Brain microvascular endothelial cell (primary cell): ENCODE measurements around the gene XRCC6.

Source experiments
- DNase-seq: peaks from one replicate; pipeline ENCODE4 v3.0.0-alpha.2; 2020
- H3K27ac ChIP-seq: fragments of 250-450 bp; sonication (Bioruptor Pico); 2 replicates; pipeline ENCODE4 v1.5.1; 2020; ENCODE audit warnings: mild to moderate bottlenecking, moderate library complexity
- H3K27me3 ChIP-seq: fragments of 250-450 bp; sonication (Bioruptor Pico); replicated peaks from 2 replicates; pipeline ENCODE4 v1.5.1; 2020; ENCODE audit warnings: mild to moderate bottlenecking
- H3K36me3 ChIP-seq: fragments of 250-450 bp; sonication (Bioruptor Pico); replicated peaks from 2 replicates; pipeline ENCODE4 v1.5.1; 2020; ENCODE audit warnings: mild to moderate bottlenecking
- H3K4me3 ChIP-seq: 2 replicates; pipeline ENCODE4 v1.5.1; 2011; ENCODE audit warnings: low read depth, mild to moderate bottlenecking, control low read depth, low read length, moderate library complexity
- CTCF ChIP-seq: IDR thresholded peaks from 2 replicates; pipeline ENCODE4 v1.5.1; 2011; ENCODE audit warnings: low read depth, mild to moderate bottlenecking, moderate library complexity, low read length, control low read depth, inconsistent platforms; ENCODE audit errors: missing control alignments
- in situ Hi-C: cut with HindIII; loops from 2 replicates; pipeline ENCODE4 v1.10.0; 2017; ENCODE audit warnings: low sequenced_read_pairs, low pct_ligation_motif_present

XRCC6 gene

DNA sequence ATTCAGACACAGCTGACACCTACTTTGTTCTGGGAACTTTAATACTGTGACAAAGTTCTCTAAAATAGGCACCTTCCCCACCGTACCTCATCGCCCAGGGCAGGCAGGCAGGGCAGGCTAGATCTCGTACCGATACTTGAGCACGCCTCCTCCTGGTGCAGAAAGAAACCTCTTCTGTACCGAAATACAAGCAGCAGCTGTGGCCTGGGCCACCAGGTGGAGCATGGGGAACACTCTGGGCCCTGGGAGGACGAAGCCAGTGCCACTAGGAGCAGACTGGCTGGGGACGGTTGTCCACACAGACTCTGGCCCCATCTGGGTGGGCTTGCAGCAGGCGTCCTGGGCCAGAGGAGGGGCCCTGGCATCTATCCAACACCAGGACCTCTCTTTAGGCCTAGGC is 44.2 kb upstream of the XRCC6 start:
- Histone ChIP-seq H3K27ac (no peak overlapping the region), H3K4me3 (no peak overlapping the region), H3K27me3 (no peaks in the 10 kb centered on the region), H3K36me3 (peaks cover 28% of the 10 kb centered on the region)
- DNase-seq = peak; percentile 41
- peak; percentile 87 for TF ChIP-seq CTCF
- in situ Hi-C loops = no loop called here

DNA sequence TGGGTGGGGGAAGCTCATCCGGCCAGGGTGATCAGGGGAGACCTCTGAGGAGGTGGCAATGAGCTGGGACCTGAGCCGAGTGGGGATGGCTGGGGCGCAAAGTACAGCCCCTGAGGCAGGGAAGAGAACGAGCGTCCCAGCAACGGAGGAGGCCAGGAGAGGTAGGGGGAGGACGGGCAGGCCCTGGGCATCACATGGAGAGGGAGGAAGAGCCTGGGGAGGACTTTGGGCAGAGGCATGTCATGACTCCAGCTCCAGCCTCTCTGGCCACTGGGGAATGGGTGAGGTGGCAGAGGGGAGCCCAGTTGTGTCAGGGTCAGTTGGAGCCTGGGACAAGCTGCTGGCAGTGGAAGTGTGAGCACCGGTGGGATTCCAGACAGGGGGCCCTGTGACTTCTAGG is 43.0 kb upstream of the XRCC6 start:
- in situ Hi-C loops = no loop called here
- TF ChIP-seq CTCF = no peak
- no peak for DNase-seq
- H3K36me3 ChIP-seq = peaks cover 38% of the 10 kb centered on the region
- H3K4me3 ChIP-seq = no peak overlapping the region
- no peak overlapping the region for H3K27ac ChIP-seq
- H3K27me3 ChIP-seq = no peaks in the 10 kb centered on the region

DNA sequence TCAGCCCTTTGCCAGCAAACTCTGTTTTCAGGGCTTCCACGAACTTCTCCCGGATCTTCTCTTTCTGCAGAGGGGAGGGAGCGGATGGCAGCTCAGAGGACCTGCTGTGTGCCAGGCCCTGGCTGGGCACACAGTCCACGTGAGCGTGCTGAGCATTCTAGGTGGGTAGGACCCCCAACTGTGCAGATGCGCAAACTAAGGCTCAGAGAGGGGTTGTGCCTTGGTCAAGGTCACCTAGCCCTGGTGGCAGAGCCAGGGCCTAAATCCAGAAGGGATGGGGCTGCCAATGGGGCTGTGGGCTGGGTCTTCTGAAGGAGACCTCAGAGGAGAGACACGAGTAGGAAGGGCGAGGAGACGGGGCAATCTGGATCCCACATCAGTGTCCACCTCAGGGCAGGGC is 42.3 kb upstream of the XRCC6 start:
- in situ Hi-C loops = no loop called here
- no peak for TF ChIP-seq CTCF
- Histone ChIP-seq H3K27ac (no peak overlapping the region), H3K4me3 (no peak overlapping the region), H3K36me3 (peaks cover 42% of the 10 kb centered on the region), H3K27me3 (no peaks in the 10 kb centered on the region)
- DNase-seq = no peak

DNA sequence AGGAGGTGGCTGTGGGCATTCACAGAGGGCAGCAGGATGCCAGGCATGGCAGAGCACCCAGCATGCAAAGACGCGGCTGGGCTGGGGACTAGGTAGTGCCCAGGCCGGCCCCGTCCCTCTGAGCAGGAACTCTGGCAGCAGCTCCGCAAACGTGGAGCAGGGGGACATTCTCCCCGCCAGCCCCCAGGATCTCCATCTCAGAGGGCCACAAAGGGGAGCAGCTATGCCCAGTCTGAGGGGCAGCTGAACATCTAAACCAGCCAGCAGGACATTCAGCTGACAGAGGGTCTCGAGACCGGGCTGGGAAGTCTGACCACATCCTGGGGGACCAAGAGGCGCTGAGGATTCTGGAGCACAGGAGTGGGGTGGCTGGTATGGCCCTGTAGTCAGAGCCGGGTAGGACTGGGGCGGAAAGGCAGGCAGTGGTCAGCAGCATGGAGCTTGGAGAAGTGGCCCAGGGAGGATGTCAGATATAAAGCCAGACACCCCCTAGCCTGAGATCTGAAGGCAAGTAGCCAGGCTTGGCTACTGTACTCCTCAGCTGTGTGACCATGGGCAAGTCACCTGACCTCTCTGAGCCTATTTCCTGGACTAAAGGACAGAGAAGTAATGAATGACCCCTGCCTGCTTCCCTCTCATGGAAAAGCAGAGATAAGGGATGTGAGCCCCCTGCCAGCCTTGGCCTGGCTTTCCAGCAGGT is 41.6 kb upstream of the XRCC6 start:
- no peak overlapping the region for H3K4me3 ChIP-seq
- TF ChIP-seq CTCF = no peak
- H3K27ac ChIP-seq = no peak overlapping the region
- in situ Hi-C loops = no loop called here
- H3K36me3 ChIP-seq = peaks cover 44% of the 10 kb centered on the region
- no peaks in the 10 kb centered on the region for H3K27me3 ChIP-seq
- no peak for DNase-seq

- no peak for TF ChIP-seq CTCF
- Histone ChIP-seq H3K4me3 (no peak overlapping the region), H3K27ac (no peak overlapping the region), H3K36me3 (peaks cover 46% of the 10 kb centered on the region), H3K27me3 (no peaks in the 10 kb centered on the region)
- in situ Hi-C loops = no loop called here
- DNase-seq = no peak
These were observed 41.1 kb upstream of the XRCC6 start for GRCh38 chr22:41579997-41580355.

DNA sequence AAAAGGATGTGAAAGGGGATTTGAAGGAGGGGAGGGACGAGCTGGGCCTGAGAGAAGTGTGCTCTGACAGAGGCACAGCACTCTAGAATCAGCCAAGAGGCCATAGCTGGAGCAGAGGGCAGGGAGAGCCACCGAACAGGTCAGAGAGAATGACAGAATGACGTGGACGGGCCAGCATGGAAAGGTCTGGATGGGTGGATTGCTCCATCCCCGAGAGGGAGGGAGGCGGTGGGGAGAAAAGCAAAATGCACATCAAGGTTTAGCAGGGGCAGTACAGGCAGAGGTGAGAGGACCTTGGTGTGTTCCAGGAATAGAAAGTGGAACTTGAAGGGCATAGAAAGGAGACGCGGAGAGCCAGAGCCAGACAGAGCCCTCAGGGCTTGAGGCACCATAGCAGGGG is 38.4 kb upstream of the XRCC6 start:
- Histone ChIP-seq H3K27me3 (no peaks in the 10 kb centered on the region), H3K36me3 (peaks cover 39% of the 10 kb centered on the region), H3K4me3 (no peak overlapping the region), H3K27ac (no peak overlapping the region)
- no peak for TF ChIP-seq CTCF
- no peak for DNase-seq
- in situ Hi-C loops = no loop called here
